ENCODE results near the gene ST3GAL3.

The ST3GAL3 gene

DNA sequence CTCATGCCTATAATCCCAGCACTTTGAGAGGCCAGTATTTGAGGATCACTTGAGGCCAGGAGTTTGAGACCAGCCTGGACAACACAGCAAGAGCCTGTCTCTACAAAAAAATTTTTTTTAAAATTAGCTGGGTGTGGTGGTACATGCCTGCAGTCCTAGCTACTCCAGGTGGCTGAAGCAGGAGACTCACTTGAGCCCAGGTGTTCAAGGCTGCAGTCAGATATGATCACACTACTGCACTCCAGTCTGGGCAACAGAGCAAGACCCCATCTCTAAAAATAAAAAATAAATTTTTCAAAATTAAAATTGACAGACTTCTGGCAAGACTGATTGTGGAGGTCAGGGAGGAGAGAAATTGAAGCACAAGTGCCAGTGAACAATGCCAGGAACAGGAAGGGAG is 60.8 kb downstream of the ST3GAL3 start:
- POLR2A ChIA-PET = no interaction called here
- TF ChIP-seq ZFP69B (tag by site-specific recombination; IDR thresholded peaks at IDR 0.05) (no peak), ZNF121 (tag by site-specific recombination; IDR thresholded peaks at IDR 0.05) (peak; percentile 66; the same call in 1 of the 2 replicates), ZNF341 (tag by site-specific recombination; IDR thresholded peaks at IDR 0.05; ENCODE audit: low read depth) (no peak), KLF10 (tag by site-specific recombination; IDR thresholded peaks at IDR 0.05) (no peak)
- TF ChIP-seq, protein P1, sequence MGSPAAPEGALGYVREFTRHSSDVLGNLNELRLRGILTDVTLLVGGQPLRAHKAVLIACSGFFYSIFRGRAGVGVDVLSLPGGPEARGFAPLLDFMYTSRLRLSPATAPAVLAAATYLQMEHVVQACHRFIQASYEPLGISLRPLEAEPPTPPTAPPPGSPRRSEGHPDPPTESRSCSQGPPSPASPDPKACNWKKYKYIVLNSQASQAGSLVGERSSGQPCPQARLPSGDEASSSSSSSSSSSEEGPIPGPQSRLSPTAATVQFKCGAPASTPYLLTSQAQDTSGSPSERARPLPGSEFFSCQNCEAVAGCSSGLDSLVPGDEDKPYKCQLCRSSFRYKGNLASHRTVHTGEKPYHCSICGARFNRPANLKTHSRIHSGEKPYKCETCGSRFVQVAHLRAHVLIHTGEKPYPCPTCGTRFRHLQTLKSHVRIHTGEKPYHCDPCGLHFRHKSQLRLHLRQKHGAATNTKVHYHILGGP (tag by site-specific recombination; IDR thresholded peaks at IDR 0.05) = no peak
- TF ChIP-seq, protein P2, sequence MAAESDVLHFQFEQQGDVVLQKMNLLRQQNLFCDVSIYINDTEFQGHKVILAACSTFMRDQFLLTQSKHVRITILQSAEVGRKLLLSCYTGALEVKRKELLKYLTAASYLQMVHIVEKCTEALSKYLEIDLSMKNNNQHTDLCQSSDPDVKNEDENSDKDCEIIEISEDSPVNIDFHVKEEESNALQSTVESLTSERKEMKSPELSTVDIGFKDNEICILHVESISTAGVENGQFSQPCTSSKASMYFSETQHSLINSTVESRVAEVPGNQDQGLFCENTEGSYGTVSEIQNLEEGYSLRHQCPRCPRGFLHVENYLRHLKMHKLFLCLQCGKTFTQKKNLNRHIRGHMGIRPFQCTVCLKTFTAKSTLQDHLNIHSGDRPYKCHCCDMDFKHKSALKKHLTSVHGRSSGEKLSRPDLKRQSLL (tag by site-specific recombination; IDR thresholded peaks at IDR 0.05) = no peak

DNA sequence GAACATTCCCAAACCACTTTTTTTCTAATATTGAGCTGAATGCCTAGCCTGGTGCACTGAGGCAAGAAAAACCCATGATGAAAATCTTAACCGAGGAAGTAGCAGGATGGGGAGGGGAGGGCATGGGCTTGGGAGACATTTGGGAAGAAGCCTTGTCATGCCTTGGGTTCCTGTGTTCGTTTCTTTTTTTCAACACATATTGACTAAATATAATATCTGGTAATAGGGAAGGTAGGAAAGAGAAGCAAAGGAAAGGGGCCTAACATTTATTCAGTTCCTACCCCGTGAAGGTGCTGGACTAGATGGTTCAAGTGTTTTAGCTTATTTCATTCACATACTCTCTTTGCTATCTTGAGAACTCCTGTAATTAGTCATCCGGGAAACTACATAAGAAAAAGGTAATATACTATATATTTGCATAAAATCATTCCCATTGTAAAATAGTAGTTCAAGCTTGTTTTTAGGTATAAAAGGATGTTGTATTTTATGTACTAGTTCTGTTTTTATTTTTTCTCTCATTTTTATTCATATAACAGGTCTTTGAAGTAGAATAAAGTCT is 62.1 kb downstream of the ST3GAL3 start:
- TF ChIP-seq KLF7 (tag by site-specific recombination; IDR thresholded peaks at IDR 0.05; ENCODE audit: borderline replicate concordance) = no peak
- no peak for TF ChIP-seq ZNF404 (tag by site-specific recombination; IDR thresholded peaks at IDR 0.05)
- no peak for TF ChIP-seq ZNF23 (tag by site-specific recombination; IDR thresholded peaks at IDR 0.05; ENCODE audit: borderline replicate concordance)
- no peak for TF ChIP-seq ZNF521 (tag by site-specific recombination; IDR thresholded peaks at IDR 0.05)
- TF ChIP-seq ZNF37A (tag by site-specific recombination; IDR thresholded peaks at IDR 0.05) = no peak
- no peak for TF ChIP-seq ZNF394 (tag by site-specific recombination; IDR thresholded peaks at IDR 0.05; ENCODE audit: borderline replicate concordance)
- TF ChIP-seq ZNF747 (tag by site-specific recombination; IDR thresholded peaks at IDR 0.05) = no peak
- TF ChIP-seq, protein P3, sequence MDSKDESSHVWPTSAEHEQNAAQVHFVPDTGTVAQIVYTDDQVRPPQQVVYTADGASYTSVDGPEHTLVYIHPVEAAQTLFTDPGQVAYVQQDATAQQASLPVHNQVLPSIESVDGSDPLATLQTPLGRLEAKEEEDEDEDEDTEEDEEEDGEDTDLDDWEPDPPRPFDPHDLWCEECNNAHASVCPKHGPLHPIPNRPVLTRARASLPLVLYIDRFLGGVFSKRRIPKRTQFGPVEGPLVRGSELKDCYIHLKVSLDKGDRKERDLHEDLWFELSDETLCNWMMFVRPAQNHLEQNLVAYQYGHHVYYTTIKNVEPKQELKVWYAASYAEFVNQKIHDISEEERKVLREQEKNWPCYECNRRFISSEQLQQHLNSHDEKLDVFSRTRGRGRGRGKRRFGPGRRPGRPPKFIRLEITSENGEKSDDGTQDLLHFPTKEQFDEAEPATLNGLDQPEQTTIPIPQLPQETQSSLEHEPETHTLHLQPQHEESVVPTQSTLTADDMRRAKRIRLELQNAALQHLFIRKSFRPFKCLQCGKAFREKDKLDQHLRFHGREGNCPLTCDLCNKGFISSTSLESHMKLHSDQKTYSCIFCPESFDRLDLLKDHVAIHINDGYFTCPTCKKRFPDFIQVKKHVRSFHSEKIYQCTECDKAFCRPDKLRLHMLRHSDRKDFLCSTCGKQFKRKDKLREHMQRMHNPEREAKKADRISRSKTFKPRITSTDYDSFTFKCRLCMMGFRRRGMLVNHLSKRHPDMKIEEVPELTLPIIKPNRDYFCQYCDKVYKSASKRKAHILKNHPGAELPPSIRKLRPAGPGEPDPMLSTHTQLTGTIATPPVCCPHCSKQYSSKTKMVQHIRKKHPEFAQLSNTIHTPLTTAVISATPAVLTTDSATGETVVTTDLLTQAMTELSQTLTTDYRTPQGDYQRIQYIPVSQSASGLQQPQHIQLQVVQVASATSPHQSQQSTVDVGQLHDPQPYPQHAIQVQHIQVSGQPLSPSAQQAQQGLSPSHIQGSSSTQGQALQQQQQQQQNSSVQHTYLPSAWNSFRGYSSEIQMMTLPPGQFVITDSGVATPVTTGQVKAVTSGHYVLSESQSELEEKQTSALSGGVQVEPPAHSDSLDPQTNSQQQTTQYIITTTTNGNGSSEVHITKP (tag by site-specific recombination; IDR thresholded peaks at IDR 0.05) = no peak
- TF ChIP-seq ZNF677 (tag by site-specific recombination; IDR thresholded peaks at IDR 0.05) = no peak
- no peaks in the 10 kb centered on the region for H3K4me1 ChIP-seq (ENCODE audit: control insufficient read depth, insufficient read depth, low read length)
- POLR2A ChIA-PET = no interaction called here
- CTCF ChIA-PET = interaction anchor here (0.5 to 14.4 kb wide), 4 partner anchors 47 to 279 kb away, joined by 4 to 555 read pairs (median 5); partner anchors contain the start of genes ARTN and IPO13
- no peaks in the 10 kb centered on the region for H3K9me3 ChIP-seq (ENCODE audit: control insufficient read depth, insufficient read depth, low read depth, low read length)
- no peaks in the 10 kb centered on the region for H3K36me3 ChIP-seq (ENCODE audit: control insufficient read depth in 2 of 2, insufficient read depth in 1 of 2, low read length in 2 of 2)
- H3K4me3 ChIP-seq (ENCODE audit: low read depth, low read length) = no peak overlapping the region
- H3K27ac ChIP-seq (ENCODE audit: extremely low read depth, low read depth, low read length) = no peak overlapping the region

More for the DNA sequence above, 60.8 kb downstream of the ST3GAL3 start:
- no peaks in the 10 kb centered on the region for H3K9me3 ChIP-seq (ENCODE audit: control insufficient read depth, insufficient read depth, low read depth, low read length)
- no peak overlapping the region for H3K27ac ChIP-seq (ENCODE audit: extremely low read depth, low read depth, low read length)
- H3K4me3 ChIP-seq (ENCODE audit: low read depth, low read length) = no peak overlapping the region
- H3K4me1 ChIP-seq (ENCODE audit: control insufficient read depth, insufficient read depth, low read length) = no peaks in the 10 kb centered on the region
- CTCF ChIA-PET = interaction anchor here (0.7 to 14.4 kb wide), 3 partner anchors 166 to 311 kb away, joined by 3 to 555 read pairs (median 5); partner anchors contain the start of genes ARTN and IPO13
- no peaks in the 10 kb centered on the region for H3K36me3 ChIP-seq (ENCODE audit: control insufficient read depth in 2 of 2, insufficient read depth in 1 of 2, low read length in 2 of 2)

DNA sequence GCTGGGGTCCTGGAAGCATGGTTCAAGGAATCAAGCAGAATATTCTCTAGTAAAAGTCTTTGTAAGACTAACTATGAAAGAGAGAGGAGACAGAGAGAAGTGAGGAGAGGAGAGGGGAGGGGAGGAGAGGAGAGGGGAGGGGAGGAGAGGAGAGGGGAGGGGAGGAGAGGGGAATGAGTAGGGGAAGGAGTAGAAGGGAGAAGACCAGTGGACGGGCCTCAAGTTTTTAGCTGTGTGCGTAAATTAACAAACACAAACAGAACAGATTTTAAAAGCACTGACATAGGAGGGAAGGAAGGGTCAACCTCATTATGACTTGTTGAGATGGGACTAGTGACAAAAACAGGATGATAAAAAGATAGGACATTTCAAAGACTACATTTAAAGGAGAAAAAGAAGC is 62.8 kb downstream of the ST3GAL3 start:
- ChIA-PET CTCF (interaction anchor here (0.7 to 14.4 kb wide), 2 partner anchors 10 to 164 kb away, joined by 3 to 555 read pairs; partner anchors contain the start of gene ARTN), POLR2A (no interaction called here)

More for the DNA sequence above, 62.8 kb downstream of the ST3GAL3 start:
- H3K27ac ChIP-seq (ENCODE audit: extremely low read depth, low read depth, low read length) = no peak overlapping the region
- TF ChIP-seq KLF9 (tag by site-specific recombination; IDR thresholded peaks at IDR 0.05; ENCODE audit: low read depth) (no peak), ZNF777 (tag by site-specific recombination; IDR thresholded peaks at IDR 0.05; ENCODE audit: borderline replicate concordance) (no peak), ZNF555 (tag by site-specific recombination; conservative IDR thresholded peaks at IDR 0.05) (no peak), YY1 (tag by site-specific recombination; IDR thresholded peaks at IDR 0.05) (no peak), ZNF837 (tag by site-specific recombination; IDR thresholded peaks at IDR 0.05) (no peak)
- TF ChIP-seq, protein P4, sequence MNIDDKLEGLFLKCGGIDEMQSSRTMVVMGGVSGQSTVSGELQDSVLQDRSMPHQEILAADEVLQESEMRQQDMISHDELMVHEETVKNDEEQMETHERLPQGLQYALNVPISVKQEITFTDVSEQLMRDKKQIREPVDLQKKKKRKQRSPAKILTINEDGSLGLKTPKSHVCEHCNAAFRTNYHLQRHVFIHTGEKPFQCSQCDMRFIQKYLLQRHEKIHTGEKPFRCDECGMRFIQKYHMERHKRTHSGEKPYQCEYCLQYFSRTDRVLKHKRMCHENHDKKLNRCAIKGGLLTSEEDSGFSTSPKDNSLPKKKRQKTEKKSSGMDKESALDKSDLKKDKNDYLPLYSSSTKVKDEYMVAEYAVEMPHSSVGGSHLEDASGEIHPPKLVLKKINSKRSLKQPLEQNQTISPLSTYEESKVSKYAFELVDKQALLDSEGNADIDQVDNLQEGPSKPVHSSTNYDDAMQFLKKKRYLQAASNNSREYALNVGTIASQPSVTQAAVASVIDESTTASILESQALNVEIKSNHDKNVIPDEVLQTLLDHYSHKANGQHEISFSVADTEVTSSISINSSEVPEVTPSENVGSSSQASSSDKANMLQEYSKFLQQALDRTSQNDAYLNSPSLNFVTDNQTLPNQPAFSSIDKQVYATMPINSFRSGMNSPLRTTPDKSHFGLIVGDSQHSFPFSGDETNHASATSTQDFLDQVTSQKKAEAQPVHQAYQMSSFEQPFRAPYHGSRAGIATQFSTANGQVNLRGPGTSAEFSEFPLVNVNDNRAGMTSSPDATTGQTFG (tag by site-specific recombination; IDR thresholded peaks at IDR 0.05; ENCODE audit: borderline replicate concordance) = no peak
- no peaks in the 10 kb centered on the region for H3K9me3 ChIP-seq (ENCODE audit: control insufficient read depth, insufficient read depth, low read depth, low read length)
- no peak overlapping the region for H3K4me3 ChIP-seq (ENCODE audit: low read depth, low read length)
- no peaks in the 10 kb centered on the region for H3K36me3 ChIP-seq (ENCODE audit: control insufficient read depth in 2 of 2, insufficient read depth in 1 of 2, low read length in 2 of 2)
- H3K4me1 ChIP-seq (ENCODE audit: control insufficient read depth, insufficient read depth, low read length) = no peaks in the 10 kb centered on the region
